Stimulated activated CD8-positive, alpha-beta memory T cell treated with anti-CD3 and anti-CD28 coated beads, Interleukin-15, amount 100 ng/mL, for 48 hours (primary cell): Measurements from ENCODE around the gene MRTFA.
"Not testable (repeated sequence)": the region's sequence is repeated elsewhere in the genome, so short reads cannot be mapped to it uniquely, and the experiment has no call there.

ENCODE experiments used
- DNase-seq, 2 donors: peaks; one replicate each; pipeline ENCODE4 v3.0.0-alpha.2; 2020; ENCODE audit warnings: low read depth in 2 of 2

The MRTFA gene

GRCh38 chr22:40595497-40596234 lies 40.9 kb downstream of the MRTFA start:
- no peak for DNase-seq

- no peak for DNase-seq
These were observed 41.6 kb downstream of the MRTFA start for GRCh38 chr22:40594924-40595323.

- no peak for DNase-seq
These were observed 42.2 kb downstream of the MRTFA start for GRCh38 chr22:40594346-40594745.

GRCh38 chr22:40593460-40594273 lies 42.9 kb downstream of the MRTFA start:
- no peak for DNase-seq

GRCh38 chr22:40592352-40593113 lies 44.0 kb downstream of the MRTFA start:
- DNase-seq, result no peak

GRCh38 chr22:40588726-40589125 lies 47.8 kb downstream of the MRTFA start:
- no peak for DNase-seq

GRCh38 chr22:40586781-40587180 lies 49.7 kb downstream of the MRTFA start:
- no peak for DNase-seq

GRCh38 chr22:40585310-40585751 lies 51.2 kb downstream of the MRTFA start:
- no peak for DNase-seq

GRCh38 chr22:40584766-40585165 lies 51.8 kb downstream of the MRTFA start:
- DNase-seq, result not testable (repeated sequence)

GRCh38 chr22:40583053-40583741 lies 53.3 kb downstream of the MRTFA start:
- DNase-seq, result no peak

- no peak for DNase-seq
These were observed 54.5 kb downstream of the MRTFA start for GRCh38 chr22:40582063-40582462.

GRCh38 chr22:40580631-40581030 lies 55.9 kb downstream of the MRTFA start:
- no peak for DNase-seq

GRCh38 chr22:40578171-40578570 lies 58.3 kb downstream of the MRTFA start:
- no peak for DNase-seq

GRCh38 chr22:40572976-40573375 lies 63.5 kb downstream of the MRTFA start:
- DNase-seq, result no peak

- no peak for DNase-seq
These were observed 64.6 kb downstream of the MRTFA start for GRCh38 chr22:40571887-40572286.

- DNase-seq, result no peak
These were observed 68.7 kb downstream of the MRTFA start for GRCh38 chr22:40567626-40568328.

GRCh38 chr22:40567106-40567505 lies 69.4 kb downstream of the MRTFA start:
- DNase-seq, result no peak

GRCh38 chr22:40560994-40561515 lies 75.5 kb downstream of the MRTFA start:
- no peak for DNase-seq

- no peak for DNase-seq
These were observed 76.0 kb downstream of the MRTFA start for GRCh38 chr22:40560551-40560950.

- no peak for DNase-seq
These were observed 78.5 kb downstream of the MRTFA start for GRCh38 chr22:40557972-40558371.

- DNase-seq, result no peak
These were observed 79.9 kb downstream of the MRTFA start for GRCh38 chr22:40556641-40557040.
